GM12875 (cell line): ENCODE data around the gene KLK5.
"Not testable (repeated sequence)": the region's sequence is repeated elsewhere in the genome, so short reads cannot be mapped to it uniquely, and the experiment has no call there.

Source experiments
- H3K4me3 ChIP-seq: one replicate; pipeline ENCODE4 v1.5.1; 2011; ENCODE audit warnings: low read depth, low read length, control low read depth
- CTCF ChIP-seq: IDR thresholded peaks from 2 replicates; pipeline ENCODE4 v1.5.1; 2011; ENCODE audit warnings: low read depth, mild to moderate bottlenecking, control low read depth, inconsistent platforms, low read length, moderate library complexity, borderline replicate concordance; ENCODE audit not compliant: insufficient read depth

KLK5 gene

GRCh38 chr19:50899569-50899968 lies 53.3 kb downstream of the KLK5 start:
- H3K4me3 ChIP-seq, result no peak overlapping the region
- TF ChIP-seq CTCF, result no peak

- no peak overlapping the region for H3K4me3 ChIP-seq
- TF ChIP-seq CTCF, result no peak
Observed at GRCh38 chr19:50898018-50898417, 54.8 kb downstream of the KLK5 start.

GRCh38 chr19:50897612-50898011 lies 55.2 kb downstream of the KLK5 start:
- no peak overlapping the region for H3K4me3 ChIP-seq
- no peak for TF ChIP-seq CTCF

GRCh38 chr19:50897191-50897607 lies 55.6 kb downstream of the KLK5 start:
- no peak for TF ChIP-seq CTCF
- no peak overlapping the region for H3K4me3 ChIP-seq

- no peak overlapping the region for H3K4me3 ChIP-seq
- no peak for TF ChIP-seq CTCF
Observed at GRCh38 chr19:50896591-50897190, 56.1 kb downstream of the KLK5 start.

GRCh38 chr19:50896089-50896590 lies 56.7 kb downstream of the KLK5 start:
- not testable (repeated sequence) for H3K4me3 ChIP-seq

- TF ChIP-seq CTCF, result no peak
- H3K4me3 ChIP-seq, result no peak overlapping the region
Observed at GRCh38 chr19:50894478-50895356, 58.1 kb downstream of the KLK5 start.
